GM19463 (cell line): ENCODE data around the gene D2HGDH.
"Not testable (repeated sequence)": the region's sequence is repeated elsewhere in the genome, so short reads cannot be mapped to it uniquely, and the experiment has no call there.

Experiments used
- ATAC-seq: cut with Tn5 transposase; IDR thresholded peaks from one replicate; pipeline ENCODE4 v1.9.1; 2021; ENCODE audit warnings: mild to moderate bottlenecking, moderate library complexity; ENCODE audit not compliant: unreplicated experiment

Gene D2HGDH

DNA sequence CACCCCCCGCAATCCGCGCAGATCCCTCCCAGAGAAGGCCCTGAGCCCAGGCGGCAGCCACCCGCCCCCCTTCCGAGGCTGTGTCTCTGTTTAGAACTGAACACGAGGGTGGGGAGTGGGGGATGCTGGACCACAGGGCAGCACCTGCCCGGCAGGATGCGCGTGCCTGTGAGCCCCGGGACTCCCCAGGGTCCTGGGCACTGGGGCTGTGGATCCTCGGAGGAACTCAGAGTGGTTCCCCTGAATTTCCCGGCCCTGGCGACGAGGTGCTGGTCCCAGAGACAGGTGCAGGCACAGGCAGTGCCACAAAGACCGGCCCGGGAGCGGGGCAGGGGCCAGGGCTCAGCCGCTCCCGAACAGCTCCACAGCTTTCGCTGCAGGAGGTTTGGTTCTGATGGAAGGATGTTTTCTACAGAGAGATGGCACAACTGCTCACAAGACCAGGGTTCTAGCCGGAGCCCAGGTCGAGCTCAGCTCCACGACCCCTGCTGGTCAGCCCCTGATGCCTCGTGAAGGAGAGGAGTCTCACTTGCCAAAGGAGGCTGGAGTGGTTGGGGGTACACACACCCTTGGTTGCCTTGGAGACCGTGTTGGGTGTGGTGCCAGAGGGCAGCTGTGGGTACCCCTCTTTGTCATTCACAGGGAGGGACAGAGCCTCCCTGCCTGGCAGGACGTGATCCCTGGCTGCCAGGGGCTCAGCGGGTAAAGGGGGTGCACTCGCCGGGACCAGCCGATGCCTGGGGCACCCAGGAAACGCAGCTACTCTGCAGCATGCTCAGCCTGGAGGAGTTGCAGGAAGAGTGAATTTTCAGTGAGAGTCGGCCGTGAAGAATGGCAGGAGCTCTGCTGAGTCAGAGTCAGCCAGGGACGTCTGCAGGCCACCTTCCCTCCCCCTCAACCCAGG is 70.1 kb downstream of the D2HGDH start:
- ATAC-seq: no peak

DNA sequence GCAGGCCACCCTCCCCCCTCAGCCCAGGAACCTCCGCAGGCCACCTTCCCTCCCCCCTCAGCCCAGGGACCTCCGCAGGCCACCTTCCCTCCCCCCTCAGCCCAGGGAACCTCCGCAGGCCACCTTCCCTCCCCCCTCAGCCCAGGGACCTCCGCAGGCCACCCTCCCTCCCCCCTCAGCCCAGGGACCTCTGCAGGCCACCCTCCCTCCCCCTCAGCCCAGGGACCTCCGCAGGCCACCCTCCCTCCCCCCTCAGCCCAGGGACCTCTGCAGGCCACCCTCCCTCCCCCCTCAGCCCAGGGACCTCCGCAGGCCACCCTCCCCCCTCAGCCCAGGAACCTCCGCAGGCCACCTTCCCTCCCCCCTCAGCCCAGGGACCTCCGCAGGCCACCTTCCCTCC is 71.8 kb downstream of the D2HGDH start:
- ATAC-seq: not testable (repeated sequence)

DNA sequence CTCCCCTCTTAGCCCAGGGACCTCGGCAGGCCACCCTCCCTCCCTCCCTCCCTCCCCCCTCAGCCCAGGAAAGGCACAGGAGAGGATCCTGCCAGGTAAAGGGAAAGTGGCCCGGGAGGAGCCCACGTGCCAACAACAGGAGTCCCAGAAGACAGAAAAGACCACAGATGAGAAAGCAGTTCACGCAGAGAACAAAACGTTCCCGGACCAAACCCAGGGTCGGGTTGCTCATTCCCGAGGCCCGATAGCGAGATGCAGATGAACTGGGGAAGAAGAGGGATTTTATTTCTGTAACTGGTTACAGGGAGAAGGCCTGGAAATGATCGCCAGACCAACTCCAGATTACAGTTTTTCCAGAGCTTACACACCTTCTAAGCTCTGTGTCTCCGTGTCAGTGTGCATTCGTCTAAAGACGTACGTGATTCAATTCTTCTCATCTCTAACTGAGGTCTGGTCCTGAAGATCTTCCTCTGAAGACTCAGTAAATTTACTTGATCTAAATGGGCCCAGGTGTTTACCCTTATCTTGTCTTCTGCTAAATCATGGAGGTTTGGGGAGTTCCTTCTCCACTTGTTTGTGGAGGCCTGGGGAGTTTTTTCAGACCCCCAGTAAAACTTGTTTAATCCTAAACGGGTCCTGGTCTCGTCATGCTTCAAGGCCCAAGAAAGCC is 73.8 kb downstream of the D2HGDH start:
- ATAC-seq: no peak

DNA sequence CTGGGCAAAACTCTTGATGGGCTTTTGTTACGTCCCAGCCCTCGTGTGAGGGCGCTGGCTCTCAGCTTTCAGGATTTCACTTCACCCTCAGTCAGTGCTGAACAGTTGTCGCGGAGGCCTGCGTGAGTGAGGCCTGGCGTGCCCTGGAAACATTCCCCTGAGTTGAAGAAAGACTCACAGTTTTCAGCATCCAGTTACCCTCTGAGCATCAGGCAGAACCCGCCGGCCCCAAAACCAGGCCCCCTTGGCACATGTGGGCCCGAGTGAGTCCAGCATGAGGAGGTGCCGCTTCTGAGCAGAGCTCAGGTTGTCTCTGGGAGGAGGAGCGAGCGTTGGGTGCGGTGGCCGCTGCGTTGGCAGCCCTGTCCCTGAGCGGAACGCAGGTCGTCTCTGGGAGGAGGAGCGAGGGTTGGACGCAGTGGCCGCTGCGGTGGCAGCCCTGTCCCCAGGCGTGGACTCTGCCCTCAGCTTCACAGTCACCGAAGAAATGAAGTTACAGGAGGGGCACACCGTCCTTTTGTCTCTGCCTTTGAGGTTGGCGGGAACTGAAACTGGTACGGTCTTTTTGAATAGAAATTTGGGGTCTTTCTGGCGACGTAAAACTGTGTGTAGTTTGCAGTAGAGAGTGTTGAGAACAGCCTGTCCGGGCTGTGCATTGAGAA is 74.4 kb downstream of the D2HGDH start, which contains the start of gene NEU4:
Gene NEU4, plus strand, starts transcription at position 473 of the 662 bp plus-strand sequence. CDS start 5,292 bp downstream, outside the sequence.
- ATAC-seq: no peak

DNA sequence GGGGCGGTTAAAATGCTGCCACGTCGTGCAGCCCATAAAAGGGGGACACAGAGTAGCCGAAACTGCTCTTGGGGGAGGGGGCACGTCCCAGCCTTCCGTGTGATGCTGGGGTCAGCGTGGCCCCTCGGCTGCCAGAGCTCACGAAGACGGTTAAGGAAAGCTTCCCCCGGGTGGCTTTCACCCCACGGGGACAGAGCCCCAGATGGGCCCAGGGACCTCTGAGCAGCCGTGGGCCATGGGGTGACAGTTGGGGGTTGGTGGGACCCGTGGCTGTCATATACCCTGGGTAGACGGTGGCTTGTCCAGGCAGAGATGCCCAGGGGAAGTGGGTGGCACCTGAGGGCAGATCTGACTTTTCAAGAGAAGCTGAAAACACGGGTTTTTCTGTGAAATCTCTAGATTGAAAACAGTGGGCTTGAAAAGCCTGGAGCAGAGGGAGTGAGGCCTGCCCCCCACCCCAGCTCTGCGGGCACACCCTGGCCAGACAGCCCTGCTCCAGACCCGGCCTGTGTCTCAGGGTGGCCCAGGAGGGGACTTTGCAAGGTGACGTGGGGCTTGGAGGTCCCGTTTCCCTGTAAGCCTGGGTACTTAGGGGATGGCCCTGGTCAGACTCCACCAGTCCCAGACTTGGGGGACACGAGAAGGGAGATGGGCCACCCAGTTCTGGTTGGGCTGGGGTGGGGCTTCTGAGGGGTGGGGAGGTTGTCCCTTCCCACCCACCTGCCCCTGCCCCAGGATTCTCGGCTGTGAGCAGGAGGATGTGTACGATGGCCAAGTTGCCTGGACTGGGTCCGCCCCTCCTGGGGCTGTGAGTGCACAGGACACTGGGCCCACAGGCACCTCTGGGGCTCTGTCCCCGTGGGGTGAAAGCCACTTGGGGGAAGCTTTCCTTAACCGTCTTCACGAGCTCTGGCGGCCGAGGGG is 75.2 kb downstream of the D2HGDH start:
- ATAC-seq: no peak

DNA sequence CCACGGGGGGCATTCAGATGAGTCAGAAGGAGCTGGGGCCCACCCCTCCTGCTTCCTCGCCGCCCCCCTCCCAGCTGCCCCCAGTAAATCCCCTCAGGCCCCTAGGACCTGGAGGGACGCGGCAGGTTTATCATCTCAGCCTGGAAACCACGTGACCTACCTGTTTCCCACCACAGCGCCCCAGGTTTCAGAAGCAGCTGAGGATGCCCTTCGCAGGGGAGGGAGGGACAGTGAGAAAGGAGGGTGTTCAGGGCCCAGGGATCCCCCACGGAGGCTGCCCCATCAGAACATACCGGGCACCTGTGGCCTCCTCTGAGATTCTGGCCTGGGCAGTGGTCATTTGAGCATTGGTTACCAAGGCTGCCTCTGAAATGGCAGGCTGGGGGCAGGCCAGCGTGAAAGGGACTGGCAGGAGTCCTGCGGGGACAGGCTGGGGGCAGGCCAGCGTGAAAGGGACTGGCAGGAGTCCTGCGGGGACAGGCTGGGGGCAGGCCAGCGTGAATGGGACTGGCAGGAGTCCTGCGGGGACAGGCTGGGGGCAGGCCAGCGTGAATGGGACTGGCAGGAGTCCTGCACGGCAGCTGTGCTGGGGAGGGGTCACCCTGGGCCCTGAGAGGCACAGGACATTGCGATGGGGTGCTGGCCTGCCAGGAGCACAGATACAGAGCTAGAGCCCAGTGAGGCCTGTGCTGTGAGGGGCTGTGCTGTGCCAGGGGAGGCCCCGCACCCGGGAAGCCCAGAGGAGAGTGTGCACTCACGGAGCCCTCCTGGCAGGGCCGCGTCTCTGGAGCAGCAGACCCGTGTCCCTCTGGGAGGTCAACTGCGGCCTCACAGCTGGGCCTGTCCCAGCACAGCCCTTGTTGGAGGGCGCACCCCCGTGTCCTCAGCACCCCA is 76.1 kb downstream of the D2HGDH start:
- ATAC-seq: no peak

DNA sequence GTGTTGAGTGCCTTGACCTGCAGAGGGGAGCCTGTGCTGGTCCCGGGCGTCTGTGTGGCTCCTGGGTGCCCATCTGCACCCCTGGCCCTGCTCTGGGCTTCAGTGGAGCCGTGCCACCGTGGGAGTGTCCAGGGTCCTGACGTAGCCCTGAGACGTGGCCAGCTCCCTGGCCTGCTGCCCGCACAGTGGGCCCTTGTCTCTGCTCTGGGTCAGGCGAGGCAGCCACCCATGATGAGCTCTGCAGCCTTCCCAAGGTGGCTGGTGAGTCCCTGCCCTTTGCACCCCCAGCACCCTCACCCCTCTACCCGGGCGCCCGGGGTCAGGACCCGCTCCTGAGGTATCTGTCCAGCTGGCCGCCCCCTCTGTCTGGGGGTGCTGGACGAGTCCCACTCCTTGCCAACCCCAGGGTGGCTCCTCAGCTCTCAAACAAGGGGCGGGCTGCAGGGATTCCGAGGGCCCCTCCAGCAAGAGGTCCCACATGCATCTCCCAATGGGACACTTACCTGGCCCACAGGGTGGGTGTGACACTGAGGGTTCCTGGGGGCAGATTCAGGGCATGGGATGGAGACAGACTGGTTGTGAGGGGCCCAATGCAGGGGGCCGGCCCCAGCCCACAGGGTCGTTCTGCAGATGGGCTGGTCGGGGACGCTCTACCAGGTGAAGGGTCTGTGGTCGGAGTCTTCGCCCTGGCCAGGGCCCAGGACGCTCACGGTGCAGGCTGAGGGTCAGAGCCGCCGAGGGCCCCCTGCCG is 76.9 kb downstream of the D2HGDH start:
- ATAC-seq: no peak

DNA sequence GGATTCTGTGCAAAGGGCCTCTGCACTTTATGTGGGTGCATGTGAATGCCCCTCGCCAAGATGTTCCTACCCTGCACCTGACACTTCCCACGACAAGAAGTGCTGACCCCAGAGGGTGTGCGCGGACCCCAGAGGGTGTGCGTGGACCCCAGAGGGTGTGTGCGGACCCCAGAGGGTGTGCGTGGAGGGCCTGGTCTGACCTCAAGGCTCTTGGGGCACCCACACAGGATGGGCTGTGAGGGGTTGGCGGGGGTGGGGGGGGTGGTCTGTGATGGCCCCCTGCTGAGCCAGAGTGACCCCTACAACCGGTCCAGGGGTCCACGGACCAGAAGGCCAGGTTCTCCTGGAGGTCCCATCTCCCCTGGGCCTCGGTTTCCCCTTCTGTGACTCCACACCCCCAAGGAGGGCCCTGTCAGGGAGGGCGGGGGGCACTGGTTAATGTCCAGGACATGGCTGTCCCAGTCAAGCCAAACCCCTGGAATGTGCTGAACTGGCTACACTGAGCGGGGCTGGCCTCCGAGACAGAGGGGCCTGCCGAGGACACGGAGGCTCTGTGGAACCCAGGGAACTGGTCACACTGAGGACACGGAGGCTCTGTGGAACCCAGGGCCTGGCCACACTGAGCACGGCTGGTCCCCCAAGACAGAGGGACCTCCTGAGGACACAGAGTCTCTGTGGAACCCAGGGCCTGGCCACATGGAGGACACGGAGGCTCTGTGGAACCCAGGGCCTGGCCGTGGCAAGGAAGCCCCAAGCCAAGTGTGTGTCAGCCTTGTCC is 77.7 kb downstream of the D2HGDH start:
- no peak for ATAC-seq

DNA sequence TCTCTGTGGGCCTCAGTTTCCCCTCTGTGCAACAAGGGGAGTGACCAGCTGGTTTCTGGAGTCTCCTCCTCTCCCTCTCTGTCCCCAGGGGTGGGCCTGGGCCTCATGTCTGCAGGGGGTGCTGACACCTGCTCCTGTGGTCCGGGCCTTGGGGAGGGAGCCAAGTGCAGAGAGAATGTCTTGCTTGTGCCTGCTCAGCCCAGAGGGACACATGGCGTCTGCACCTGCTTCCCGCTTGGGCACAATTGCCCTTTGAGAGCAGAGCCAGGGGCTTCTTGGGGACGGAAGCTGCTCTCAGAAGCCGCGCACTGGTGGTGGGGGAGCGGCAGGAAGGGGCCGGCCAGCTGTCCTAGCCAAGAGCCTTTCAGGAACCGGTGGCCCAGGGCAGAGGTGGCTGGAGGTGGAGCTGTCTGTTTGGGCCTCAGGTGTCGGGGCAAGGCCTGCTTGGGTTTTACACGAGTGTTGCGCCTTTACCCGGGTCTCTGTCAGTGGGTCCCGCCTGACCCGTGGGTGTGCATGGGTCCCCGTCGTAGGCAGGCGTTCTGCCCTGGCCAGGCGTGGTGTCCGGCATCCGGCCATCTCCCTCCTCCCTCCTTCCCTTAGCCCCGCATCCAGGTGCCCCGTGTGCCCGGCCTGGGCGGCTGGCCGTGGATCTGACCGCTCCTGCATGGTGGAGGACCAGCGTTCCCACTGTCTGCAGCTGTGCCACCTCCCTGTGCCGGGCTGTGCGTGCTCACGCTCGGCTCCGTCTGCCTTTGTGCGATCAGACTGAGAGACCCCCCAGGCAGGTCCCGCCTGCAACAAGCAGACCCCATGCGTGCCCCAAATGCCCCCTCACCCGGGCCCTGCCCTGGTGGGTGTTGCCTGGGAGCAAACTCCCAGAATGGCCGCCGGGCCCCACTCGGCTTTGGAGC is 78.6 kb downstream of the D2HGDH start:
- no peak for ATAC-seq

DNA sequence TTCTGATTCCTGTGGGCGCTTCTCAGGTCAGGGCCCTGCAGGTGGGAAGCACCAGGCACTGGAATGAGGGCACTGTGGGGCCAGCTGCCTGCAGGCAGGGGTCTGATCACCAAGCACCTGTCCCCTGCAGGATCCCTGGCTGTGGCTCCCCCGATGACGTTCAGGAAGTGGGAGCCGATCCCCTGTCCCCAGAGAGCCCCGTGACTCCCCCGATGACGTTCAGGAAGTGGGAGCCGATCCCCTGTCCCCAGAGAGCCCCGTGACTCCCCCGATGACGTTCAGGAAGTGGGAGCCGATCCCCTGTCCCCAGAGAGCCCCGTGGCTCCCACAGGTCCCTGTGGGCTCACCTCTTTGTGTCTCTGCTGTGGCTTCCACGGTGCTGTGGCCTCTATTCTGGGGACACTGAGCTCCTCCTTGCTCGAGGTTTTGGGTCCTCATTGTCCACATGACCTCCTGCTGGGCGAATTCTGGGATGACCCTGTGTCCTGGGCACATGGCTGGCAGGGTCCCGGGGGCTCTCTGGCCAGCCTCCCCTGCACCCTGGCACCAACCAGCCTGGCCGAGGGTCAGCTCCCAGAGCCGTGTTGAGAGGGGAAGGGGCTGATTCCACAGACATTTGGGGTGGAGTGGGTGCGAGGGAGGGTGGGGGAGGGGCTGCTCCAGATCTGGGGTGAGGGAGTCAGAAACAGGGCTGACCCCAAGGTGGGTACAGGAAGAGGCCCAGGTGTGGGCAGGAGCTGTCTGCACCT is 79.4 kb downstream of the D2HGDH start:
- no peak for ATAC-seq

DNA sequence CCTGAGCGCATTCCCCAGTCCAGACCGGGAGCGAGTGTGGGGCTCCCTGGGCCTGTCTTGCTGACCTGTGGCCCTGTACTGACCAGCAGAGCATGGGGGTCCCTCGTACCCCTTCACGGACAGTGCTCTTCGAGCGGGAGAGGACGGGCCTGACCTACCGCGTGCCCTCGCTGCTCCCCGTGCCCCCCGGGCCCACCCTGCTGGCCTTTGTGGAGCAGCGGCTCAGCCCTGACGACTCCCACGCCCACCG is 79.9 kb downstream of the D2HGDH start:
- no peak for ATAC-seq

DNA sequence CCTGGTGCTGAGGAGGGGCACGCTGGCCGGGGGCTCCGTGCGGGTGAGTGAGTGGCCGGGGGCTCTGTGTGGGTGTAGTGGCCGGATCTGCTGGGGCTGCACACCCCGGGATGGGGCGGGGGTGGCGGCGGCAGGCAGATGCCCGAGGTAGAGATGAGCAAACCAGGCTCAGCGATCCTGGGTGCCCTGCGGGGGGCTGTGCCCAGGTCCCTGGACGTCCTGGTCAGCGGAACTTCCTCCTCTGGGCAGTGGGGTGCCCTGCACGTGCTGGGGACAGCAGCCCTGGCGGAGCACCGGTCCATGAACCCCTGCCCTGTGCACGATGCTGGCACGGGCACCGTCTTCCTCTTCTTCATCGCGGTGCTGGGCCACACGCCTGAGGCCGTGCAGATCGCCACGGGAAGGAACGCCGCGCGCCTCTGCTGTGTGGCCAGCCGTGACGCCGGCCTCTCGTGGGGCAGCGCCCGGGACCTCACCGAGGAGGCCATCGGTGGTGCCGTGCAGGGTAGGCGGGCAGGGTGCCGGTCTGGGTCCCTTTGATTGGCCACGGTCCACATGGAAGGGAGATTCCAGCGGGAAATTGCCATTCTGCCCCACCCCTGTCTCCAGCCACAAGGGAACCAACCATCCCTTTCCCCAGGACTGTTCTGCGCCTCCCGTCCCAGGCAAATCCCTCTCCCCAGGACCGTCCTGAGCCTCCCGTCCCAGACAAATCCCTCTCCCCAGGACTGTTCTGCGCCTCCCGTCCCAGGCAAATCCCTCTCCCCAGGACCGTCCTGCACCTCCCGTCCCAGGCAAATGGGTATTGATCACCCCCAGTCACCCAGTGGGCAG is 80.4 kb downstream of the D2HGDH start:
- ATAC-seq: no peak

DNA sequence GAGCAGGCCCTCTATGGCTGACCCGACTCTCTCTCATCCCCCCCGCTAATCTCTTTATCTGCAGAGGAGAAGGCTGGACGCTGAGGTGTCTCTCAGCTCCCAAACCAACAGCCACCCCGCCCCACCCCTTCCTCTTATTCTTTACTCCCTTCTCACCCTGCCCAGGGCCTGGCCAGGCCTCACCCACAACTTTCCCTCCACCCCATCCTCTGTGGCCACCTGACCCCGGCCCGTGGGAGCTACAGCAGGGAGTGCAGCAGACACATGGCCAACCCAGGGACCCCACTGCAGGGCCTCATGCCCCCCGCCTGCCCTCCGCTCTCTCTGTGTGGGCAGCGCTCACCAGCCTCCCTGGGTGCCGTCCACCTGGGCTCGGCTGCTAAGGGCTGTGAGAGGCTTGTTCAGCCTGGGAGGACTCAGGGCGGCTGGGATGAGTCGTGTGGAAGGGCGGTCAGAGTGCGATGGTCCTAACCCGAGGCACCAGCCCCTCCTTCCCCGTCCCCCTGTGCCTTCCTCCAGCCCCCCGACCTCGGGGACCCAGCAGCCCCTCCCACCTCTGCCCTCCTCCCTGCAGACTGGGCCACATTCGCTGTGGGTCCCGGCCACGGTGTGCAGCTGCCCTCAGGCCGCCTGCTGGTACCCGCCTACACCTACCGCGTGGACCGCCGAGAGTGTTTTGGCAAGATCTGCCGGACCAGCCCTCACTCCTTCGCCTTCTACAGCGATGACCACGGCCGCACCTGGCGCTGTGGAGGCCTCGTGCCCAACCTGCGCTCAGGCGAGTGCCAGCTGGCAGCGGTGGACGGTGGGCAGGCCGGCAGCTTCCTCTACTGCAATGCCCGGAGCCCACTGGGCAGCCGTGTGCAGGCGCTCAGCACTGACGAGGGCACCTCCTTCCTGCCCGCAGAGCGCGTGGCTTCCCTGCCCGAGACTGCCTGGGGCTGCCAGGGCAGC is 81.3 kb downstream of the D2HGDH start:
- ATAC-seq: no peak

DNA sequence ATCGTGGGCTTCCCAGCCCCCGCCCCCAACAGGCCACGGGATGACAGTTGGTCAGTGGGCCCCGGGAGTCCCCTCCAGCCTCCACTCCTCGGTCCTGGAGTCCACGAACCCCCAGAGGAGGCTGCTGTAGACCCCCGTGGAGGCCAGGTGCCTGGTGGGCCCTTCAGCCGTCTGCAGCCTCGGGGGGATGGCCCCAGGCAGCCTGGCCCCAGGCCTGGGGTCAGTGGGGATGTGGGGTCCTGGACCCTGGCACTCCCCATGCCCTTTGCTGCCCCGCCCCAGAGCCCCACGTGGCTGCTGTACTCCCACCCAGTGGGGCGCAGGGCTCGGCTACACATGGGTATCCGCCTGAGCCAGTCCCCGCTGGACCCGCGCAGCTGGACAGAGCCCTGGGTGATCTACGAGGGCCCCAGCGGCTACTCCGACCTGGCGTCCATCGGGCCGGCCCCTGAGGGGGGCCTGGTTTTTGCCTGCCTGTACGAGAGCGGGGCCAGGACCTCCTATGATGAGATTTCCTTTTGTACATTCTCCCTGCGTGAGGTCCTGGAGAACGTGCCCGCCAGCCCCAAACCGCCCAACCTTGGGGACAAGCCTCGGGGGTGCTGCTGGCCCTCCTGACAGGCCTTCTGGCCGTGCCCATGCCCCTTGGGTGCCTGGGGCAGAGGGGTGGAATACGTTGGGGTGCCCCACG is 82.1 kb downstream of the D2HGDH start:
- ATAC-seq: no peak
